Sigmoid colon (tissue), 7 donors: ENCODE results near the gene SPRY1. TPM values are rescaled to one million over a fixed set of nuclear protein-coding genes. Genes with fewer than 3 reads are reported as not detected.

Experiments
- DNase-seq: peaks from one replicate; pipeline ENCODE4 v3.0.0-alpha.2; 2019
- H3K27ac ChIP-seq, 4 donors: fragments of 200-600 bp; sonication (generic); one replicate each; pipeline ENCODE4 v1.5.1; 2016 to 2019; ENCODE audit warnings: mild to moderate bottlenecking in 1 of 4
- H3K27me3 ChIP-seq, 3 donors: fragments of 200-600 bp; sonication (generic); one replicate each; pipeline ENCODE4 v1.5.1; 2019; ENCODE audit warnings: mild to moderate bottlenecking in 1 of 3
- H3K36me3 ChIP-seq, 4 donors: fragments of 200-600 bp; sonication (generic); one replicate each; pipeline ENCODE4 v1.5.1; 2016 to 2019
- H3K4me1 ChIP-seq, 4 donors: fragments of 200-600 bp; sonication (generic); one replicate each; pipeline ENCODE4 v1.5.1; 2017 to 2019
- H3K4me3 ChIP-seq, 4 donors: fragments of 200-600 bp; sonication (generic); one replicate each; pipeline ENCODE4 v1.5.1; 2017 to 2019; ENCODE audit warnings: mild to moderate bottlenecking in 2 of 4, moderate library complexity in 1 of 4
- H3K9me3 ChIP-seq, 4 donors: fragments of 200-600 bp in 3 of 4; sonication (generic) in 3 of 4; one replicate each; pipeline versions ENCODE4 v1.5.1 to v1.6.1; 2013 to 2019
- EP300 ChIP-seq, 4 donors: sonication (generic); formaldehyde crosslinking; IDR thresholded peaks; one replicate each; pipeline ENCODE4 v1.6.1; 2017; ENCODE audit warnings: antibody characterized with exemption in 4 of 4
- POLR2A ChIP-seq, 2 donors: fragments of 450-650 bp; IDR thresholded peaks; one replicate each; pipeline ENCODE4 v1.6.1; 2016; ENCODE audit warnings: antibody characterized with exemption in 2 of 2, mild to moderate bottlenecking in 2 of 2, moderate library complexity in 2 of 2
- POLR2AphosphoS5 ChIP-seq, 4 donors: sonication (generic); formaldehyde crosslinking; IDR thresholded peaks; one replicate each; pipeline ENCODE4 v1.6.1; 2017; ENCODE audit warnings: antibody characterized with exemption in 4 of 4
- WGBS, 2 donors: extraction: QIAGEN DNeasy Blood & Tissue Kit; methylation state at CpG; one replicate each; pipeline ENCODE4 v1.1.7; 2013; 5-methylcytosine and 5-hydroxymethylcytosine counted together
- intact Hi-C: fragments of 100-400 bp; cut with DNase I; formaldehyde crosslinking; loops from one replicate; pipeline ENCODE4 v1.15.1; 2023
- polyA plus RNA-seq, 3 donors: library from polyadenylated mRNA; stranded (reverse); fragments of 200-250 nt; gene quantifications; one replicate each; pipeline ENCODE4 v1.2.3, GENCODE V29; 2013
- total RNA-seq, 4 donors: library from RNA; depleted of rRNA; stranded (reverse); fragments of >200 nt; gene quantifications; one replicate each; pipeline ENCODE4 v1.1.0, GENCODE V29; 2016
- TF ChIP-seq, protein P1 (sequence below), 4 experiments: fragments of 450-650 bp in 3 of 4; fragments of 200-600 bp in 1 of 4; IDR thresholded peaks; one replicate each; pipeline ENCODE4 v1.5.1; 2016 to 2019; ENCODE audit warnings: antibody characterized with exemption in 4 of 4, mild to moderate bottlenecking in 3 of 4, moderate library complexity in 2 of 4
- donor health status: healthy with polysubstance abuse.
- donor health status: Bipolar disorder and iron deficiency.
- donor health status: healthy.

The SPRY1 gene
- total and polyA plus RNA-seq, 7 donors: 5.5 to 84.4 (median 37.6) TPM

- peak overlapping the region in 2 of 4 donors; percentile 65 to 88 for H3K4me3 ChIP-seq
- H3K36me3 ChIP-seq: peaks cover 0 to 17% (median 3%) of the 10 kb centered on the region in 4 donors
- H3K9me3 ChIP-seq: no peaks in the 10 kb centered on the region
- WGBS, 2 donors: 84 to 89% methylated on average over 4 of the region's 4 CpGs
- TF ChIP-seq EP300 (IDR thresholded peaks at IDR 0.05) (no peak), POLR2AphosphoS5 (IDR thresholded peaks at IDR 0.05) (no peak), POLR2A (IDR thresholded peaks at IDR 0.05) (no peak)
- TF ChIP-seq, protein P1, sequence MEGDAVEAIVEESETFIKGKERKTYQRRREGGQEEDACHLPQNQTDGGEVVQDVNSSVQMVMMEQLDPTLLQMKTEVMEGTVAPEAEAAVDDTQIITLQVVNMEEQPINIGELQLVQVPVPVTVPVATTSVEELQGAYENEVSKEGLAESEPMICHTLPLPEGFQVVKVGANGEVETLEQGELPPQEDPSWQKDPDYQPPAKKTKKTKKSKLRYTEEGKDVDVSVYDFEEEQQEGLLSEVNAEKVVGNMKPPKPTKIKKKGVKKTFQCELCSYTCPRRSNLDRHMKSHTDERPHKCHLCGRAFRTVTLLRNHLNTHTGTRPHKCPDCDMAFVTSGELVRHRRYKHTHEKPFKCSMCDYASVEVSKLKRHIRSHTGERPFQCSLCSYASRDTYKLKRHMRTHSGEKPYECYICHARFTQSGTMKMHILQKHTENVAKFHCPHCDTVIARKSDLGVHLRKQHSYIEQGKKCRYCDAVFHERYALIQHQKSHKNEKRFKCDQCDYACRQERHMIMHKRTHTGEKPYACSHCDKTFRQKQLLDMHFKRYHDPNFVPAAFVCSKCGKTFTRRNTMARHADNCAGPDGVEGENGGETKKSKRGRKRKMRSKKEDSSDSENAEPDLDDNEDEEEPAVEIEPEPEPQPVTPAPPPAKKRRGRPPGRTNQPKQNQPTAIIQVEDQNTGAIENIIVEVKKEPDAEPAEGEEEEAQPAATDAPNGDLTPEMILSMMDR (IDR thresholded peaks at IDR 0.05): no peak
- intact Hi-C loops: loop anchor here (10.0 kb wide), 1 partner anchor 100 kb away; no protein-coding TSS in a partner anchor
- H3K4me1 ChIP-seq: peaks cover 0 to 10% (median 3%) of the 10 kb centered on the region in 4 donors
- DNase-seq: no peak
- H3K27me3 ChIP-seq: no peaks in the 10 kb centered on the region
- peak overlapping the region; percentile 2 to 90 (median 70) for H3K27ac ChIP-seq
These were observed 7.9 kb downstream of the SPRY1 start for GRCh38 chr4:123404533-123404932.

- Histone ChIP-seq H3K36me3 (peaks cover 0 to 17% (median 3%) of the 10 kb centered on the region in 4 donors), H3K4me3 (peak overlapping the region in 2 of 4 donors; percentile 65 to 88), H3K27ac (peak overlapping the region; percentile 2 to 90 (median 70)), H3K27me3 (no peaks in the 10 kb centered on the region), H3K9me3 (no peaks in the 10 kb centered on the region), H3K4me1 (peaks cover 0 to 10% (median 3%) of the 10 kb centered on the region in 4 donors)
- no peak for TF ChIP-seq EP300 (IDR thresholded peaks at IDR 0.05)
- TF ChIP-seq POLR2A (IDR thresholded peaks at IDR 0.05): no peak
- TF ChIP-seq, protein P1 (IDR thresholded peaks at IDR 0.05): no peak
- no peak for TF ChIP-seq POLR2AphosphoS5 (IDR thresholded peaks at IDR 0.05)
- intact Hi-C loops: loop anchor here (10.0 kb wide), 1 partner anchor 99 kb away; no protein-coding TSS in a partner anchor
- DNase-seq: no peak
- 71 to 75% methylated on average over 5 of the region's 5 CpGs for WGBS, 2 donors
These were observed 8.8 kb downstream of the SPRY1 start for GRCh38 chr4:123405267-123405865.

- H3K27ac ChIP-seq: peak overlapping the region in 3 of 4 donors; percentile 12 to 20 (median 16)
- WGBS, 2 donors: 80 to 86% methylated on average over 4 of the region's 4 CpGs
These were observed 10.3 kb downstream of the SPRY1 start for GRCh38 chr4:123406872-123407271.

GRCh38 chr4:123408471-123409084, 12.0 kb downstream of the SPRY1 start:
- Histone ChIP-seq H3K27ac (peak overlapping the region in 3 of 4 donors; percentile 1 to 37 (median 29)), H3K9me3 (no peaks in the 10 kb centered on the region)

More at GRCh38 chr4:123406872-123407271, 10.3 kb downstream of the SPRY1 start:
- no peak for DNase-seq
- intact Hi-C loops: loop anchor here (10.0 kb wide), 1 partner anchor 98 kb away; no protein-coding TSS in a partner anchor
- Histone ChIP-seq H3K27me3 (no peaks in the 10 kb centered on the region), H3K9me3 (no peaks in the 10 kb centered on the region), H3K4me1 (peaks cover 0 to 8% (median 3%) of the 10 kb centered on the region in 4 donors), H3K36me3 (peaks cover 0 to 15% (median 3%) of the 10 kb centered on the region in 4 donors), H3K4me3 (no peak overlapping the region)
- TF ChIP-seq, protein P1 (IDR thresholded peaks at IDR 0.05): no peak
- TF ChIP-seq POLR2A (IDR thresholded peaks at IDR 0.05) (no peak), EP300 (IDR thresholded peaks at IDR 0.05) (no peak), POLR2AphosphoS5 (IDR thresholded peaks at IDR 0.05) (no peak)

More at GRCh38 chr4:123408471-123409084, 12.0 kb downstream of the SPRY1 start:
- Histone ChIP-seq H3K4me3 (no peak overlapping the region), H3K36me3 (no peaks in the 10 kb centered on the region), H3K27me3 (no peaks in the 10 kb centered on the region), H3K4me1 (peaks cover 0 to 5% (median 0%) of the 10 kb centered on the region in 4 donors)
- DNase-seq: no peak
- intact Hi-C loops: loop anchor here (10.0 kb wide), 1 partner anchor 96 kb away; no protein-coding TSS in a partner anchor
- TF ChIP-seq, protein P1 (IDR thresholded peaks at IDR 0.05): no peak
- TF ChIP-seq POLR2A (IDR thresholded peaks at IDR 0.05) (no peak), EP300 (IDR thresholded peaks at IDR 0.05) (no peak), POLR2AphosphoS5 (IDR thresholded peaks at IDR 0.05) (no peak)
- WGBS, 2 donors: 87 to 90% methylated on average over 5 of the region's 5 CpGs
